Measurements from ENCODE around the gene CCL13.

Gene CCL13

DNA sequence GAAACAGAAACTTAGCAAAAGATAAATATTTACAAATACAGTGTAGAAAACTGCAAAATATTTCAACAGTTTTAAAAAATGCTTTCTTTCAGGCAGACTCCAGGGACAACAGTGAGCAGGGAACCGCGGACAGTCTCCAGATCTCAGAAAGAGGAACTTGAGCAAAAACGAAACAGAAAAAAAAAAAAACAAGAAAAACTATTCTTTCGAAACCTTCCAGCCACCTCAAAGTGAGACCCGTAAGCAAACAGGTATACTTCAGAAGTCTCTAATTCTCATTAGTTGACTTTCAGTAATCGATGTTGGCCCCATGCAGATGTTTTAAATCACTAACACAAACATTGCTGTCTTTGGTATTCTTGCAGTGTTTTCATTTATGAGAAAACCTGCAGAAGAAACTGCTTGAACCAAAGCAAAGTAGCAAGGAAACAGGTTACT is 22.4 kb downstream of the CCL13 start:
- TF ChIP-seq, protein P1, sequence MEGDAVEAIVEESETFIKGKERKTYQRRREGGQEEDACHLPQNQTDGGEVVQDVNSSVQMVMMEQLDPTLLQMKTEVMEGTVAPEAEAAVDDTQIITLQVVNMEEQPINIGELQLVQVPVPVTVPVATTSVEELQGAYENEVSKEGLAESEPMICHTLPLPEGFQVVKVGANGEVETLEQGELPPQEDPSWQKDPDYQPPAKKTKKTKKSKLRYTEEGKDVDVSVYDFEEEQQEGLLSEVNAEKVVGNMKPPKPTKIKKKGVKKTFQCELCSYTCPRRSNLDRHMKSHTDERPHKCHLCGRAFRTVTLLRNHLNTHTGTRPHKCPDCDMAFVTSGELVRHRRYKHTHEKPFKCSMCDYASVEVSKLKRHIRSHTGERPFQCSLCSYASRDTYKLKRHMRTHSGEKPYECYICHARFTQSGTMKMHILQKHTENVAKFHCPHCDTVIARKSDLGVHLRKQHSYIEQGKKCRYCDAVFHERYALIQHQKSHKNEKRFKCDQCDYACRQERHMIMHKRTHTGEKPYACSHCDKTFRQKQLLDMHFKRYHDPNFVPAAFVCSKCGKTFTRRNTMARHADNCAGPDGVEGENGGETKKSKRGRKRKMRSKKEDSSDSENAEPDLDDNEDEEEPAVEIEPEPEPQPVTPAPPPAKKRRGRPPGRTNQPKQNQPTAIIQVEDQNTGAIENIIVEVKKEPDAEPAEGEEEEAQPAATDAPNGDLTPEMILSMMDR (IDR thresholded peaks at IDR 0.05), result no peak

DNA sequence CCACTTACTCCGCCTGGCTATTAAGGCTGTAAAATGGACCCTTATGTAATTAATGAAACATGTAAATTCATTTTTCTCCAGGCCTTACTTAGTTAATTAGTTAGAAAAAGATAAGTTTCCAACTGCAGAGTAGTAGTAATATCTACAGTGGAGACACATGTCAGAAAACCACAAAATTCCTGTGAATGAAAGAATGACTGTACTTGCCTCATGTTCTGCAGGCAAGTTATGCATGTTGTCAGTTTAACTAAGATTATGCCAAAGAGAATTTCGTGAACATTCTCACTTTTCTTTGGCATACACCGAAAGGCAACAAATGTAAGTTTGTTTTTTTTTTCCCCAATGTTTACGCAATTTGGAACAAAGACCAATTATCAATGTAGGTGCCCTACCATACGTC is 23.6 kb downstream of the CCL13 start:
- TF ChIP-seq, protein P1 (IDR thresholded peaks at IDR 0.05), result no peak

DNA sequence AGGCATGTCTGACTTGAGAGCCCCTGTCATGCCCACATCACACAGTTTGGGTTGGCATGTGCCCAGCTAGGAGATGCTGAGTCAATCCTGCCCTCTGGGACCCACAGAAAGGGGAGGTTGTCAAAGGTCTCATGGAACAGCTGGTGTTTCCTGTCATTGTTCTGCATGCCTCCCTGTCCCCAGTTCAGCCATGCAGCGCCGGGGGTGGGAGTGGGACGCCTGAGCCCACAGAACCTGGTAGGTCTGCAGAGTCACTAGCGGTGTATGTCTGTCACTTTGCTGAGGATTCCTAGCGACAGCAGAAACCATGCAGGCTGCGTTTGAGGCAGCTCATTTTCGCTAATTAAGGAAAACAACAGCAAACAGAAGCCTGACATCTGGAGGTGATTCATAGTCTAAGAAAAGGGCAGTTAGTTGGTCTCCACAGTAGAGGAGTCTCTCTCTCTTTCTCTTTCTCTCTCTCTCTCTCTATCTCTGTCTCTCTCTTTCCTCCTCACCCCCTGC is 26.4 kb downstream of the CCL13 start:
- TF ChIP-seq, protein P1 (IDR thresholded peaks at IDR 0.05), result no peak

DNA sequence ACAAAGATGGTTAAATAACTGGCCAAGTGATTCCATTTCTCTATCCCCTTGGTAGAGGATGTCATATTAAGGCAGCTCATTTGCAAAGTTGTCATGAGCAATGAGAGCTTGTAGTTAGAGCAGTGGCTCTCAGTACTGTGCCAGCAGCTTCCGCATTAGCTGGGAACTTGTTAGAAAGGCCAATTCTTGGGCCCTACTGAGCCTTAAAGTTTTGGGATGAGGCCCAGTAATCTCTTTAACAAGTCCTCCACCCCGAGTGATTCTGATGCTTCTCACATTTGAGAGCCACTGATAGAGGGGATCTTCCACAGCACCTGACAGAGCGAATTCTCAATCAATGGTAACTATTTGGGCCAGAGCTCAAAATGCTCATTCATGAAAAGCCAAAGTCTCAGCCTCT is 26.9 kb downstream of the CCL13 start:
- TF ChIP-seq, protein P1 (IDR thresholded peaks at IDR 0.05), result no peak

DNA sequence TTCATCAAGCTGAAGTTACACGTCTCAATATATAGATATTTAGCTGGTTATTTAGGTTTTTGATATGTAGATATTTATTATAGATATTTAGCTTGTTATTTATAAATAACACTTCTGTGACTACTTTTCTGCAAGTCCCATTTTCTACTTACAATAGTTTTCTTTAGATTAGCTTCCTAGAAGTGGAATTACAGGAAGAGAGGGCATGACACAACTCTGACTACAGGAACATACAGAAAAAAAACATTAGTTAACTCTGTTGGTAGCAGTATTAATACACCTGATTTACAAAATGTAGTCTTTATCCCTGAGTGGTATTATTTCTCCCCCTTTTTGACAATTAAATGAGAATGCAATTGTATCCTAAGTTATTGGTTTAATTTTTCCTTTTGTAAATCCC is 28.0 kb downstream of the CCL13 start:
- TF ChIP-seq, protein P1 (IDR thresholded peaks at IDR 0.05), result no peak

DNA sequence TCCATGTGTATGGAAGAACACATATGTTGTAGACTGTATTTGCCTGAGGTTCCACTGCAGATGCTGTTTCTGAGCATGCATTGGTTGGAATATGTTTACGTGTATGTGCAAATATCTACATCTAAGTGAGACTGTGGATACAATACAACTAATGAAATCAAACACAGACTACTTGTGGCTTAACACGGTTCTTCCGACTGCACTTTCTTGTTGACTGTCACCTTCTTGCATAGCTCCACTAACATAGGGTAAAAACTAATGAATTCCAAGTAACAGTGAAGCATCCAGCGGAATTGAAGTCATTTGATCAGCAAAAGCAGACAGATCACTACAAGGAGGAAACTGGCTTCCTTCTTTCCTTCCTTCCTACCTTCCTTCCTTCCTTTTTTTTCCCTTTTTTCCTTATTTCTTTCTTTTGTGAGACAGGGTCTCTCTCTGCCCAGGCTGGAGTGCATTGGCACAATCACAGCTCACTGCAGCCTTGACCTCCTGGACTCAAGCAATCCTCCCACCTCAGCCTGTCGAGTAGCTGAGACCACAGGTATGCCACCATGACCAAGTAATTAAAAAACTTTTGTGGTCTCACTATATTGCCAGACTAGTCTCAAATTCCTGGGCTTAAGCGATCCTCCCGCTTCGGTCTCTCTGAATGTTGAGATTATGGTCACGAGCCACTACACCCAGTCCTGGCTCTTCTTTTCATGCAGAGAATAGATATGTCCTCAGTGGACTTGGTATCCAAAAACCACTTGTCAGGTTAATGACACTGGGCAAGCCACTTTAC is 28.7 kb downstream of the CCL13 start:
- TF ChIP-seq, protein P1 (IDR thresholded peaks at IDR 0.05), result no peak

DNA sequence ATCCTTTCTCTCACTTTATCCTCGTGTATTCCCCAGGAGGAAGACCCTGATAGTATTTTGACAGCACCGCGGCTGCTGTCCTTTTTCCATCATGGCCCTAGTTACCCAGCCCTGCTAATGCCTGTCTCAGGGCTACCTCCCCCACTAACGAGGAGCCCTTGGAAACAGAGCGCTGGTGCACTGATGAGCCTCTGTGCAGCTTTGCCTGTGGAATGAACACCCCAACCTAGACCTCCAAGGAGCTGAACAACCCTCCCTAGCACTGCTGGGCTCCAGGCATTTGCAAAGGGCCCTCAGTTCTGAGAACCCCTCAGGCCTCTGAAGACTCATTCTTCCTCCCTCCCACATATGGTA is 30.0 kb downstream of the CCL13 start:
- TF ChIP-seq, protein P1 (IDR thresholded peaks at IDR 0.05), result no peak

Data from LNCAP (cell line).